Esophagus muscularis mucosa (tissue), 4 donors: ENCODE results near the gene DSCAM.

Experiments
- CTCF ChIP-seq, 3 experiments: fragments of 200-600 bp in 2 of 3; fragments of 450-650 bp in 1 of 3; sonication (generic) in 2 of 3; IDR thresholded peaks; one replicate each; pipeline ENCODE4 v1.5.1; 2017 to 2019; ENCODE audit warnings: antibody characterized with exemption in 3 of 3, mild to moderate bottlenecking in 2 of 3, moderate library complexity in 1 of 3
- EP300 ChIP-seq: sonication (generic); formaldehyde crosslinking; IDR thresholded peaks from one replicate; pipeline ENCODE4 v1.6.1; 2017; ENCODE audit warnings: antibody characterized with exemption
- POLR2A ChIP-seq: fragments of 450-650 bp; IDR thresholded peaks from one replicate; pipeline ENCODE4 v1.6.1; 2017; ENCODE audit warnings: antibody characterized with exemption, moderate library complexity, mild to moderate bottlenecking, low read depth
- POLR2AphosphoS5 ChIP-seq, 2 donors: sonication (generic); formaldehyde crosslinking; IDR thresholded peaks; one replicate each; pipeline ENCODE4 v1.6.1; 2017; ENCODE audit warnings: antibody characterized with exemption in 2 of 2

- TF ChIP-seq CTCF (IDR thresholded peaks at IDR 0.05) (no peak), POLR2A (no peak), POLR2AphosphoS5 (IDR thresholded peaks at IDR 0.05) (no peak), EP300 (no peak)
These were observed 707.3 kb downstream of the DSCAM start for GRCh38 chr21:40139636-40140035.
